ENCODE data around the gene PTPRE.

PTPRE gene

GRCh38 chr10:127872871-127873600, 33.9 kb upstream of the PTPRE start:
- Histone ChIP-seq H3K27me3 (ENCODE audit: low read depth, low read length) (no peaks in the 10 kb centered on the region), H2AFZ (ENCODE audit: low read depth, low read length) (no peak overlapping the region), H3K9ac (ENCODE audit: low read length) (no peak overlapping the region), H3K4me2 (ENCODE audit: low read length) (no peak overlapping the region), H3K9me3 (ENCODE audit: insufficient read depth, low read length) (no peaks in the 10 kb centered on the region), H4K20me1 (ENCODE audit: insufficient read depth, low read length) (no peaks in the 10 kb centered on the region), H3K36me3 (replicated peaks; ENCODE audit: low read depth, low read length) (no peaks in the 10 kb centered on the region), H3K4me3 (ENCODE audit: low read length) (no peak overlapping the region), H3K27ac (ENCODE audit: low read length) (no peak overlapping the region), H3K79me2 (ENCODE audit: low read length) (no peaks in the 10 kb centered on the region), H3K4me1 (ENCODE audit: low read length) (peaks cover 2% of the 10 kb centered on the region; the same call in 1 of the 2 replicates)
- TF ChIP-seq CTCF (IDR thresholded peaks at IDR 0.05; ENCODE audit: low read depth, low read length) (no peak), EZH2phosphoT487 (IDR thresholded peaks at IDR 0.05; ENCODE audit: low read depth) (no peak)

GRCh38 chr10:127873901-127874470, 32.9 kb upstream of the PTPRE start:
- no peak overlapping the region for H3K4me2 ChIP-seq (ENCODE audit: low read length)
- no peak for TF ChIP-seq CTCF (IDR thresholded peaks at IDR 0.05; ENCODE audit: low read depth, low read length)
- TF ChIP-seq EZH2phosphoT487 (IDR thresholded peaks at IDR 0.05; ENCODE audit: low read depth), result no peak
- no peaks in the 10 kb centered on the region for H4K20me1 ChIP-seq (ENCODE audit: insufficient read depth, low read length)
- H3K4me1 ChIP-seq (ENCODE audit: low read length), result peaks cover 2% of the 10 kb centered on the region; the same call in 1 of the 2 replicates
- no peaks in the 10 kb centered on the region for H3K36me3 ChIP-seq (replicated peaks; ENCODE audit: low read depth, low read length)
- H3K27ac ChIP-seq (ENCODE audit: low read length), result no peak overlapping the region
- no peaks in the 10 kb centered on the region for H3K27me3 ChIP-seq (ENCODE audit: low read depth, low read length)
- no peak overlapping the region for H2AFZ ChIP-seq (ENCODE audit: low read depth, low read length)
- H3K9ac ChIP-seq (ENCODE audit: low read length), result no peak overlapping the region
- H3K4me3 ChIP-seq (ENCODE audit: low read length), result no peak overlapping the region
- no peaks in the 10 kb centered on the region for H3K79me2 ChIP-seq (ENCODE audit: low read length)
- no peaks in the 10 kb centered on the region for H3K9me3 ChIP-seq (ENCODE audit: insufficient read depth, low read length)

DNA sequence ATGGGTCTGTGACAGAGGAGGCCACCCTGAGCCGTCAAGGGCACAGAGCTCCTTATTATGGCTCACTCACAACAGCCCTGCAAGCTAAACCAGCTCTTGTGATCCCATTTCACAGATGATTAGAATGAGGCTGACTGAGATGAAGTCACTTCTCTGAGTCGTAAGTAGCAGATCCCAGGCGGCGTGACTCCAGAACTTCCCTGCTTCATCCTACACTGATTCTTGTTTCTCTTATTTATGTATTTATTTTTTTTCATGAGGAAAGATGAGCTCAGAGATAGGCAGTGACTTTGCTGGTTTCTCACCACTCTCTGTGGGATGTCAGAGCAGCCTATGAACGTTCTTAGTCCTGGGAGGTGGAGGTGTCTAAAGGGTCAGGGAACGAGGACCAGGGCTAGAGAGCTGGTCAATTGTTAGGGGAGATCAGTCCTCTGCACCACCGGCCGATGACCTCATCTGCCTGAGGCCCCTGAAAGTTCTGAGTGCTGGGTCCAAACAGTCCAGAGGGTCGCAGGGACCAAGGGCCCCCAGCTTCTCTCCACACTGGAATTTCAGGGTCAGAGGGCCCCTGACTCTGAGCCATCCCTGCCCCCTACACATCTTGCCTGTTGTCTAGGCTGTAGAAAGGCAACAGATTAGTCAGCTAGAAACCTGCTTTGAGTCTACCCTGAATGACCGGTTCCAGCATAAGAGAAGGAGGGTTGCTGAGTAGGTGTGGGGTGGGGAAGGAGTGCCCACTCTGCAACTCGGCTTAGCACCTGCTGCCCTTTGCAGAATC, 32.0 kb upstream of the PTPRE start:
- Histone ChIP-seq H3K27ac (ENCODE audit: low read length) (no peak overlapping the region), H3K4me3 (ENCODE audit: low read length) (no peak overlapping the region), H2AFZ (ENCODE audit: low read depth, low read length) (no peak overlapping the region), H3K9me3 (ENCODE audit: insufficient read depth, low read length) (no peaks in the 10 kb centered on the region), H3K27me3 (ENCODE audit: low read depth, low read length) (no peaks in the 10 kb centered on the region), H3K9ac (ENCODE audit: low read length) (no peak overlapping the region), H3K4me1 (ENCODE audit: low read length) (peaks cover 2% of the 10 kb centered on the region; the same call in 1 of the 2 replicates), H3K36me3 (replicated peaks; ENCODE audit: low read depth, low read length) (no peaks in the 10 kb centered on the region), H3K4me2 (ENCODE audit: low read length) (no peak overlapping the region), H4K20me1 (ENCODE audit: insufficient read depth, low read length) (no peaks in the 10 kb centered on the region), H3K79me2 (ENCODE audit: low read length) (no peaks in the 10 kb centered on the region)
- TF ChIP-seq CTCF (IDR thresholded peaks at IDR 0.05; ENCODE audit: low read depth, low read length), result no peak
- TF ChIP-seq EZH2phosphoT487 (IDR thresholded peaks at IDR 0.05; ENCODE audit: low read depth), result no peak

- Histone ChIP-seq H2AFZ (ENCODE audit: low read depth, low read length) (no peak overlapping the region), H3K36me3 (replicated peaks; ENCODE audit: low read depth, low read length) (no peaks in the 10 kb centered on the region), H3K27me3 (ENCODE audit: low read depth, low read length) (no peaks in the 10 kb centered on the region), H4K20me1 (ENCODE audit: insufficient read depth, low read length) (no peaks in the 10 kb centered on the region), H3K4me2 (ENCODE audit: low read length) (no peak overlapping the region), H3K4me3 (ENCODE audit: low read length) (no peak overlapping the region), H3K27ac (ENCODE audit: low read length) (no peak overlapping the region), H3K9ac (ENCODE audit: low read length) (no peak overlapping the region), H3K4me1 (ENCODE audit: low read length) (peaks cover 5% of the 10 kb centered on the region), H3K79me2 (ENCODE audit: low read length) (no peaks in the 10 kb centered on the region), H3K9me3 (ENCODE audit: insufficient read depth, low read length) (no peaks in the 10 kb centered on the region)
- TF ChIP-seq CTCF (IDR thresholded peaks at IDR 0.05; ENCODE audit: low read depth, low read length) (no peak), EZH2phosphoT487 (IDR thresholded peaks at IDR 0.05; ENCODE audit: low read depth) (no peak)
These were observed 31.5 kb upstream of the PTPRE start for GRCh38 chr10:127875449-127875765.
